Kidney (tissue), 14 donors: ENCODE data around the gene TAS2R16. TPM values are rescaled to one million over a fixed set of nuclear protein-coding genes. Genes with fewer than 3 reads are reported as not detected.

ENCODE experiments used
- DNase-seq, 5 donors: peaks; one replicate each; pipeline ENCODE4 v3.0.0-alpha.2; 2013 to 2020
- FAIRE-seq: peaks from 2 replicates; lab custom pipeline; 2012; peaks lifted over from hg19 to GRCh38; lab: Jason Lieb, UNC
- H3K27ac ChIP-seq, 2 donors: one replicate each; pipeline ENCODE4 v1.7.0; 2013; ENCODE audit warnings: low read depth in 2 of 2, low read length in 2 of 2, inconsistent platforms in 1 of 2
- H3K27me3 ChIP-seq: one replicate; pipeline ENCODE4 v1.7.1; 2013; ENCODE audit warnings: low read length, inconsistent platforms; ENCODE audit not compliant: control insufficient read depth, insufficient read depth
- H3K36me3 ChIP-seq, 3 donors: one replicate each; pipeline versions ENCODE4 v1.7.0 to v1.7.1; 2013; ENCODE audit warnings: low read length in 3 of 3, control low read depth in 1 of 3, inconsistent platforms in 1 of 3; ENCODE audit not compliant: insufficient read depth in 3 of 3, control insufficient read depth in 2 of 3
- H3K4me1 ChIP-seq, 3 donors: one replicate each; pipeline versions ENCODE4 v1.7.0 to v1.7.1; 2013; ENCODE audit warnings: low read length in 3 of 3, inconsistent platforms in 1 of 3, low read depth in 1 of 3; ENCODE audit not compliant: control insufficient read depth in 2 of 3, insufficient read depth in 2 of 3
- H3K4me3 ChIP-seq, 3 donors: one replicate each; pipeline versions ENCODE4 v1.7.0 to v1.8.1; 2013; ENCODE audit warnings: low read length in 3 of 3, control low read depth in 1 of 3, inconsistent platforms in 1 of 3
- H3K9ac ChIP-seq, 3 donors: one replicate each; pipeline versions ENCODE4 v1.7.0 to v1.7.1; 2013; ENCODE audit warnings: low read length in 3 of 3, control low read depth in 1 of 3, inconsistent platforms in 1 of 3
- H3K9me3 ChIP-seq, 3 donors: one replicate each; pipeline versions ENCODE4 v1.7.0 to v1.7.1; 2013; ENCODE audit warnings: low read length in 3 of 3, control low read depth in 1 of 3, inconsistent platforms in 1 of 3; ENCODE audit not compliant: control insufficient read depth in 2 of 3, insufficient read depth in 1 of 3
- CTCF ChIP-seq: IDR thresholded peaks from 3 replicates; pipeline ENCODE4 v1.5.1; 2012; ENCODE audit warnings: mild to moderate bottlenecking, moderate library complexity, borderline replicate concordance; ENCODE audit not compliant: insufficient read depth; ENCODE audit errors: extremely low read depth
- intact Hi-C: fragments of 100-400 bp; cut with DNase I; formaldehyde crosslinking; loops from one replicate; pipeline ENCODE4 v1.11.1; 2022
- polyA plus RNA-seq: library from polyadenylated mRNA; stranded (reverse); fragments of 350-450 nt; fragmentation: Illumina TruSeq; extraction: RNeasy Lipid Tissue Mini Kit (QIAGEN cat#74804); gene quantifications from one replicate; pipeline ENCODE4 v1.2.3, GENCODE V29; 2014; ENCODE audit warnings: low read depth, low replicate concordance; ENCODE audit not compliant: insufficient read depth
- total RNA-seq: library from RNA; stranded (reverse); fragmentation: NEBNext Ultra II Directional; extraction: Animal tissue kit (Norgen Biotek cat#: 25700); gene quantifications from one replicate; pipeline ENCODE4 v1.2.1, GENCODE V29; 2021
- donor health status: control.
- donor health status: control.
- donor health status: control.
- donor health status: control.
- donor health status: control.
- donor health status: DM: yes; HTN: yes; CAD: no.
- donor health status: Normal renal cell carcinoma (clear cell type).

TAS2R16 gene
- total and polyA plus RNA-seq, 2 donors from 2014 or later, result not detected

DNA sequence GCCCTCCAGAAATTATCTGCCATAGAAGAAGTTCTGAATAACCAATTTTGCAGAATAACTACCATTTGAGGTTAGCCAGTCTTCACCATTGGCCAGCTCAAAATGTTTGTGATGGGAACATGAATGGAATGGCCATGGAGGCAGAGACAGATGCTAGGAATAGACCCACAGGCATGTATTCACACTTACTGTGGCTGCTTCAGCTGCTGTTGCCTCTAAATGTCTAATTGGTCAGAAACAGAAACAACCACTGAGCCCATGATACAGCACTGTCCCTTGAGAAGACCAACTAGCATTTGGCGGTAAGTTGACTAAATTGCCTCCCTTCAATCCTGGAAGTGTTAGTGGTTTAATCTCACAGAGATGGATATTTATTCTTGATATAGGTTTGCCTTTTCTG is 38.6 kb upstream of the TAS2R16 start:
- no peak for DNase-seq
- H3K36me3 ChIP-seq, result no peaks in the 10 kb centered on the region
- no peak overlapping the region for H3K4me3 ChIP-seq
- H3K27ac ChIP-seq, result no peak overlapping the region
- H3K4me1 ChIP-seq, result no peaks in the 10 kb centered on the region
- TF ChIP-seq CTCF, result no peak
- H3K9me3 ChIP-seq, result no peaks in the 10 kb centered on the region
- intact Hi-C loops, result no loop called here
- H3K27me3 ChIP-seq, result no peaks in the 10 kb centered on the region
- H3K9ac ChIP-seq, result no peak overlapping the region
- no peak for FAIRE-seq

DNA sequence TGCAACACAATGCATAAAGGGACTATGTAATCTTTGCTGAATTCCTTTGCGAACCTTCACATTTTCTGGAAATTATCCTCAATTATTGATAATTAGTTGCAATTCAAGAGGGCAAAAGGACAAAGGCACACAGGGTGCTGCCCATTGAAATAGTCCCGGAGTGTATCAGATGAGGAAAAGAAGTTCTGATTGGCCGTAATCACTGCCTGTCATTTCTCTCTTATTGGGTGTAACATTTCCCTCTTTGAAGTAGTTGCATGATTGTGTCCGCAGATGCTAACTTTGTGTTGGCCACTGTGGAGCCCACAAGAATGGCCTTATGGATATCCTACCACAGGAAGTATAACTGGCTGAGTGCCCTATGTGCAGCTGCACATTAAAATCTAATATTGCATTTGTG is 35.1 kb upstream of the TAS2R16 start:
- DNase-seq, result no peak
- no peak for TF ChIP-seq CTCF
- H3K36me3 ChIP-seq, result no peaks in the 10 kb centered on the region
- H3K9ac ChIP-seq, result no peak overlapping the region
- FAIRE-seq, result no peak
- no peak overlapping the region for H3K4me3 ChIP-seq
- intact Hi-C loops, result no loop called here
- H3K27me3 ChIP-seq, result no peaks in the 10 kb centered on the region
- H3K9me3 ChIP-seq, result no peaks in the 10 kb centered on the region
- no peak overlapping the region for H3K27ac ChIP-seq
- no peaks in the 10 kb centered on the region for H3K4me1 ChIP-seq

- Histone ChIP-seq H3K9ac (no peak overlapping the region), H3K27me3 (no peaks in the 10 kb centered on the region), H3K36me3 (no peaks in the 10 kb centered on the region), H3K4me3 (no peak overlapping the region), H3K9me3 (no peaks in the 10 kb centered on the region), H3K27ac (no peak overlapping the region), H3K4me1 (no peaks in the 10 kb centered on the region)
- DNase-seq (no peak), FAIRE-seq (no peak)
- intact Hi-C loops, result no loop called here
- TF ChIP-seq CTCF, result no peak
Measured at GRCh38 chr7:123028339-123028738, 32.8 kb upstream of the TAS2R16 start.

- intact Hi-C loops, result no loop called here
- FAIRE-seq, result no peak
- Histone ChIP-seq H3K36me3 (no peaks in the 10 kb centered on the region), H3K9ac (no peak overlapping the region), H3K4me3 (no peak overlapping the region), H3K27ac (no peak overlapping the region), H3K9me3 (no peaks in the 10 kb centered on the region), H3K4me1 (no peaks in the 10 kb centered on the region), H3K27me3 (no peaks in the 10 kb centered on the region)
- TF ChIP-seq CTCF, result no peak
- DNase-seq, result no peak
Measured at GRCh38 chr7:123026251-123026650, 30.8 kb upstream of the TAS2R16 start.
